ENCODE measurements around the gene CPB1. TPM values are rescaled to one million over a fixed set of nuclear protein-coding genes. Genes with fewer than 3 reads are reported as not detected.

The CPB1 gene
- total and polyA plus RNA-seq, 4 donors: 0.20 to 0.75 (median 0.57) TPM; not detected in 1

GRCh38 chr3:148852271-148852992 lies 24.8 kb downstream of the CPB1 start:
- Histone ChIP-seq H3K9ac (ENCODE audit: low read depth in 1 of 2, low read length in 2 of 2) (no peak overlapping the region), H3K27ac (ENCODE audit: low read depth in 1 of 2, low read length in 2 of 2) (no peak overlapping the region), H3K36me3 (ENCODE audit: control insufficient read depth in 4 of 4, insufficient read depth in 3 of 4, low read depth in 1 of 4, low read length in 3 of 4) (no peaks in the 10 kb centered on the region), H3K9me3 (ENCODE audit: control insufficient read depth in 4 of 4, low read length in 3 of 4) (no peaks in the 10 kb centered on the region), H3K4me1 (ENCODE audit: control insufficient read depth in 4 of 4, insufficient read depth in 4 of 4, low read length in 3 of 4) (no peaks in the 10 kb centered on the region), H3K27me3 (ENCODE audit: control insufficient read depth in 4 of 4, insufficient read depth in 4 of 4, low read length in 3 of 4) (no peaks in the 10 kb centered on the region), H3K4me3 (ENCODE audit: low read depth in 1 of 3, low read length in 3 of 3) (no peak overlapping the region)
- 79% methylated on average over 7 of the region's 7 CpGs for WGBS
- TF ChIP-seq EGR1 (IDR thresholded peaks at IDR 0.05; ENCODE audit: low read depth in 2 of 2) (no peak), HNF4A (conservative IDR thresholded peaks at IDR 0.05) (no peak), TAF1 (conservative IDR thresholded peaks at IDR 0.05) (no peak), RXRA (IDR thresholded peaks at IDR 0.05) (no peak), SP1 (IDR thresholded peaks at IDR 0.05) (no peak), FOXA2 (IDR thresholded peaks at IDR 0.05) (no peak), GABPA (IDR thresholded peaks at IDR 0.05 in 1 of 2, conservative IDR thresholded peaks at IDR 0.05 in 1 of 2) (no peak), FOXA1 (IDR thresholded peaks at IDR 0.05) (no peak), HNF4G (IDR thresholded peaks at IDR 0.05) (no peak)
- TF ChIP-seq, protein P1, sequence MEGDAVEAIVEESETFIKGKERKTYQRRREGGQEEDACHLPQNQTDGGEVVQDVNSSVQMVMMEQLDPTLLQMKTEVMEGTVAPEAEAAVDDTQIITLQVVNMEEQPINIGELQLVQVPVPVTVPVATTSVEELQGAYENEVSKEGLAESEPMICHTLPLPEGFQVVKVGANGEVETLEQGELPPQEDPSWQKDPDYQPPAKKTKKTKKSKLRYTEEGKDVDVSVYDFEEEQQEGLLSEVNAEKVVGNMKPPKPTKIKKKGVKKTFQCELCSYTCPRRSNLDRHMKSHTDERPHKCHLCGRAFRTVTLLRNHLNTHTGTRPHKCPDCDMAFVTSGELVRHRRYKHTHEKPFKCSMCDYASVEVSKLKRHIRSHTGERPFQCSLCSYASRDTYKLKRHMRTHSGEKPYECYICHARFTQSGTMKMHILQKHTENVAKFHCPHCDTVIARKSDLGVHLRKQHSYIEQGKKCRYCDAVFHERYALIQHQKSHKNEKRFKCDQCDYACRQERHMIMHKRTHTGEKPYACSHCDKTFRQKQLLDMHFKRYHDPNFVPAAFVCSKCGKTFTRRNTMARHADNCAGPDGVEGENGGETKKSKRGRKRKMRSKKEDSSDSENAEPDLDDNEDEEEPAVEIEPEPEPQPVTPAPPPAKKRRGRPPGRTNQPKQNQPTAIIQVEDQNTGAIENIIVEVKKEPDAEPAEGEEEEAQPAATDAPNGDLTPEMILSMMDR (IDR thresholded peaks at IDR 0.05; ENCODE audit: low read depth, low read length, missing input control): no peak
- TF ChIP-seq, protein P2, sequence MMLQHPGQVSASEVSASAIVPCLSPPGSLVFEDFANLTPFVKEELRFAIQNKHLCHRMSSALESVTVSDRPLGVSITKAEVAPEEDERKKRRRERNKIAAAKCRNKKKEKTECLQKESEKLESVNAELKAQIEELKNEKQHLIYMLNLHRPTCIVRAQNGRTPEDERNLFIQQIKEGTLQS (IDR thresholded peaks at IDR 0.05): no peak
- DNase-seq (ENCODE audit: low spot score): no peak

GRCh38 chr3:148853076-148853475 lies 25.5 kb downstream of the CPB1 start:
- H3K9ac ChIP-seq (ENCODE audit: low read depth in 1 of 2, low read length in 2 of 2): no peak overlapping the region
- H3K4me1 ChIP-seq (ENCODE audit: control insufficient read depth in 4 of 4, insufficient read depth in 4 of 4, low read length in 3 of 4): no peaks in the 10 kb centered on the region
- H3K27me3 ChIP-seq (ENCODE audit: control insufficient read depth in 4 of 4, insufficient read depth in 4 of 4, low read length in 3 of 4): no peaks in the 10 kb centered on the region
- TF ChIP-seq EGR1 (IDR thresholded peaks at IDR 0.05; ENCODE audit: low read depth in 2 of 2) (no peak), MAX (IDR thresholded peaks at IDR 0.05) (no peak), TAF1 (conservative IDR thresholded peaks at IDR 0.05) (no peak), FOXA2 (IDR thresholded peaks at IDR 0.05) (no peak), JUND (IDR thresholded peaks at IDR 0.05) (no peak), NR2F2 (IDR thresholded peaks at IDR 0.05) (no peak)
- TF ChIP-seq, protein P2 (IDR thresholded peaks at IDR 0.05): no peak
- no peak overlapping the region for H3K4me3 ChIP-seq (ENCODE audit: low read depth in 1 of 3, low read length in 3 of 3)
- 89% methylated on average over 2 of the region's 2 CpGs for WGBS
- no peaks in the 10 kb centered on the region for H3K36me3 ChIP-seq (ENCODE audit: control insufficient read depth in 4 of 4, insufficient read depth in 3 of 4, low read depth in 1 of 4, low read length in 3 of 4)
- no peaks in the 10 kb centered on the region for H3K9me3 ChIP-seq (ENCODE audit: control insufficient read depth in 4 of 4, low read length in 3 of 4)
- no peak overlapping the region for H3K27ac ChIP-seq (ENCODE audit: low read depth in 1 of 2, low read length in 2 of 2)
- DNase-seq (ENCODE audit: low spot score): no peak

GRCh38 chr3:148854061-148854460 lies 26.4 kb downstream of the CPB1 start:
- H3K9ac ChIP-seq (ENCODE audit: low read depth in 1 of 2, low read length in 2 of 2): no peak overlapping the region
- no peak for DNase-seq (ENCODE audit: low spot score)
- no peaks in the 10 kb centered on the region for H3K27me3 ChIP-seq (ENCODE audit: control insufficient read depth in 4 of 4, insufficient read depth in 4 of 4, low read length in 3 of 4)
- H3K4me3 ChIP-seq (ENCODE audit: low read depth in 1 of 3, low read length in 3 of 3): no peak overlapping the region
- H3K36me3 ChIP-seq (ENCODE audit: control insufficient read depth in 4 of 4, insufficient read depth in 3 of 4, low read depth in 1 of 4, low read length in 3 of 4): no peaks in the 10 kb centered on the region
- H3K4me1 ChIP-seq (ENCODE audit: control insufficient read depth in 4 of 4, insufficient read depth in 4 of 4, low read length in 3 of 4): no peaks in the 10 kb centered on the region
- no peaks in the 10 kb centered on the region for H3K9me3 ChIP-seq (ENCODE audit: control insufficient read depth in 4 of 4, low read length in 3 of 4)
- no peak overlapping the region for H3K27ac ChIP-seq (ENCODE audit: low read depth in 1 of 2, low read length in 2 of 2)
- TF ChIP-seq FOXA2 (IDR thresholded peaks at IDR 0.05) (no peak), YY1 (IDR thresholded peaks at IDR 0.05) (no peak)
- TF ChIP-seq, protein P1 (IDR thresholded peaks at IDR 0.05; ENCODE audit: low read depth, low read length, missing input control): no peak

All from liver (tissue), 9 donors.